Keratinocyte (primary cell): Measurements from ENCODE around the gene FNDC8. TPM values are rescaled to one million over a fixed set of nuclear protein-coding genes. Genes with fewer than 3 reads are reported as not detected.

ENCODE experiments used
- DNase-seq: peaks from one replicate; pipeline ENCODE4 v3.0.0-alpha.2; 2011; ENCODE audit warnings: low read depth, missing footprints, low spot score
- FAIRE-seq: peaks from 2 replicates; lab custom pipeline; 2011; peaks lifted over from hg19 to GRCh38; lab: Jason Lieb, UNC
- H2AFZ ChIP-seq: 2 replicates; pipeline ENCODE4 v1.6.0; 2012; ENCODE audit warnings: low read length, control low read depth, inconsistent platforms; ENCODE audit not compliant: control insufficient read depth
- H3K27ac ChIP-seq: 2 replicates; pipeline ENCODE4 v1.5.1; 2011; ENCODE audit warnings: low read length; ENCODE audit not compliant: control insufficient read depth, insufficient read depth
- H3K27me3 ChIP-seq: 3 replicates; pipeline ENCODE4 v1.6.0; 2011; ENCODE audit warnings: low read length; ENCODE audit not compliant: control insufficient read depth, insufficient read depth; ENCODE audit errors: extremely low read depth
- H3K36me3 ChIP-seq, 2 experiments: 2 replicates in 1 of 2; 3 replicates in 1 of 2; pipeline ENCODE4 v1.5.1; 2011; ENCODE audit warnings: low read length in 2 of 2, mild to moderate bottlenecking in 1 of 2; ENCODE audit not compliant: control insufficient read depth in 2 of 2, insufficient read depth in 2 of 2; ENCODE audit errors: extremely low read depth in 1 of 2
- H3K4me1 ChIP-seq: 3 replicates; pipeline ENCODE4 v1.5.1; 2011; ENCODE audit warnings: low read length; ENCODE audit not compliant: control insufficient read depth, insufficient read depth; ENCODE audit errors: extremely low read depth
- H3K4me2 ChIP-seq: 3 replicates; pipeline ENCODE4 v1.6.0; 2011; ENCODE audit warnings: low read depth, low read length; ENCODE audit not compliant: control insufficient read depth, insufficient read depth; ENCODE audit errors: extremely low read depth
- H3K4me3 ChIP-seq, 3 experiments: fragments of 200-600 bp in 1 of 3; sonication (generic) in 1 of 3; 2 replicates in 2 of 3; 3 replicates in 1 of 3; pipeline ENCODE4 v1.5.1; 2011 to 2016; ENCODE audit warnings: low read length in 3 of 3, mild to moderate bottlenecking in 3 of 3, control low read depth in 2 of 3, inconsistent platforms in 1 of 3, low read depth in 1 of 3, mixed read lengths in 1 of 3, mixed run types in 1 of 3, moderate library complexity in 1 of 3; ENCODE audit not compliant: control insufficient read depth in 2 of 3, insufficient read depth in 2 of 3; ENCODE audit errors: extremely low read depth in 1 of 3
- H3K79me2 ChIP-seq: 2 replicates; pipeline ENCODE4 v1.6.0; 2012; ENCODE audit warnings: low read length; ENCODE audit not compliant: control insufficient read depth, insufficient read depth
- H3K9ac ChIP-seq: 3 replicates; pipeline ENCODE4 v1.6.0; 2011; ENCODE audit warnings: low read length; ENCODE audit not compliant: control insufficient read depth, insufficient read depth; ENCODE audit errors: extremely low read depth
- H3K9me1 ChIP-seq: 3 replicates; pipeline ENCODE4 v1.6.0; 2011; ENCODE audit warnings: low read length; ENCODE audit not compliant: control insufficient read depth, insufficient read depth; ENCODE audit errors: extremely low read depth
- H3K9me3 ChIP-seq: 2 replicates; pipeline ENCODE4 v1.5.1; 2012; ENCODE audit warnings: low read depth, low read length; ENCODE audit not compliant: control insufficient read depth
- H4K20me1 ChIP-seq: 3 replicates; pipeline ENCODE4 v1.6.0; 2011; ENCODE audit warnings: low read length; ENCODE audit not compliant: control insufficient read depth, insufficient read depth; ENCODE audit errors: extremely low read depth
- EZH2 ChIP-seq: IDR thresholded peaks from one replicate; pipeline ENCODE4 v1.6.1; 2012; ENCODE audit warnings: inconsistent platforms, mild to moderate bottlenecking, low read length, moderate library complexity
- dilution Hi-C: fragments of 300-500 bp; cut with MboI; formaldehyde crosslinking; loops from one replicate; pipeline ENCODE4 v1.7.0; 2020; ENCODE audit warnings: low sequenced_read_pairs; ENCODE audit not compliant: extremely low pct_ligation_motif_present
- polyA plus RNA-seq, 5 experiments: library from polyadenylated mRNA; depleted of rRNA in 3 of 5; stranded (reverse) in 3 of 5; stranded (forward) in 1 of 5; unstranded in 1 of 5; fragments of >200 nt; gene quantifications; 1 replicate in 1 of 5; 2 replicates in 3 of 5; 3 replicates in 1 of 5; pipeline versions ENCODE4 v1.2.1 to v1.2.3, GENCODE V29; 2011 to 2012; ENCODE audit warnings: missing spikeins in 2 of 5, low read depth in 1 of 5, low replicate concordance in 1 of 5
- TF ChIP-seq, protein P1 (sequence below), 3 experiments: IDR thresholded peaks in 1 of 3; conservative IDR thresholded peaks in 1 of 3; optimal IDR thresholded peaks in 1 of 3; 2 replicates in 2 of 3; 3 replicates in 1 of 3; pipeline versions ENCODE3 to v1.5.1; 2011; ENCODE audit warnings: low read length in 3 of 3, mild to moderate bottlenecking in 3 of 3, moderate library complexity in 2 of 3, control low read depth in 1 of 3, inconsistent platforms in 1 of 3; ENCODE audit not compliant: insufficient read depth in 2 of 3; ENCODE audit errors: extremely low read depth in 1 of 3

Gene FNDC8
- polyA plus RNA-seq, 1 donor (not counting 4 experiments of a cell fraction or from before 2014, with no cell fraction given) = not detected

DNA sequence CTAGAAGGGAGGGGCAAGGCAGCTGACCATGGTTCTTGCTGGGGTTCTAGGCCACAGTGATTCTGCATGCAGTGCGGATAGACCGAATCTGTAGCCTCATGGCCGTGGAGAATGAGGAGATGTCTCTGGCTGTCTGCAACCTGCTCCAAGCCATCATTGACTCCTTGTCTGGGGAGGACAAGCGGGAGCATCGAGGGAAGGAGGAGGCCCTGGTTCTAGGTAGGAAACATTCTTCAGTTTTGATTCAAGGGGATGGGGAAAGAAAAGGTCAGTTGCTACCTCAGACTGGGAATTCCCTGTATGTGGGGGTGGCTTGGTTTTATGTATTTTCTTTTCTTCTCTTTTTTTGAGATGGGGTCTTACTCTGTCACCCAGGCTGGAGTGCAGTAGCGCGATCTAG, 33.8 kb downstream of the FNDC8 start:
- no peak overlapping the region for H3K9ac ChIP-seq
- no peaks in the 10 kb centered on the region for H4K20me1 ChIP-seq
- peaks cover 13% of the 10 kb centered on the region for H3K4me1 ChIP-seq
- no peaks in the 10 kb centered on the region for H3K36me3 ChIP-seq
- H3K9me3 ChIP-seq = no peaks in the 10 kb centered on the region
- DNase-seq (no peak), FAIRE-seq (no peak)
- H3K4me2 ChIP-seq = no peak overlapping the region
- no peaks in the 10 kb centered on the region for H3K9me1 ChIP-seq
- H3K27ac ChIP-seq = no peak overlapping the region
- TF ChIP-seq EZH2 = no peak
- TF ChIP-seq, protein P1, sequence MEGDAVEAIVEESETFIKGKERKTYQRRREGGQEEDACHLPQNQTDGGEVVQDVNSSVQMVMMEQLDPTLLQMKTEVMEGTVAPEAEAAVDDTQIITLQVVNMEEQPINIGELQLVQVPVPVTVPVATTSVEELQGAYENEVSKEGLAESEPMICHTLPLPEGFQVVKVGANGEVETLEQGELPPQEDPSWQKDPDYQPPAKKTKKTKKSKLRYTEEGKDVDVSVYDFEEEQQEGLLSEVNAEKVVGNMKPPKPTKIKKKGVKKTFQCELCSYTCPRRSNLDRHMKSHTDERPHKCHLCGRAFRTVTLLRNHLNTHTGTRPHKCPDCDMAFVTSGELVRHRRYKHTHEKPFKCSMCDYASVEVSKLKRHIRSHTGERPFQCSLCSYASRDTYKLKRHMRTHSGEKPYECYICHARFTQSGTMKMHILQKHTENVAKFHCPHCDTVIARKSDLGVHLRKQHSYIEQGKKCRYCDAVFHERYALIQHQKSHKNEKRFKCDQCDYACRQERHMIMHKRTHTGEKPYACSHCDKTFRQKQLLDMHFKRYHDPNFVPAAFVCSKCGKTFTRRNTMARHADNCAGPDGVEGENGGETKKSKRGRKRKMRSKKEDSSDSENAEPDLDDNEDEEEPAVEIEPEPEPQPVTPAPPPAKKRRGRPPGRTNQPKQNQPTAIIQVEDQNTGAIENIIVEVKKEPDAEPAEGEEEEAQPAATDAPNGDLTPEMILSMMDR (optimal IDR thresholded peaks at IDR 0.05 in 1 of 3, IDR thresholded peaks at IDR 0.05 in 1 of 3, conservative IDR thresholded peaks at IDR 0.05 in 1 of 3; ENCODE audit: extremely low read depth in 1 of 3, insufficient read depth in 2 of 3, low read length in 3 of 3) = no peak
- H3K79me2 ChIP-seq = no peaks in the 10 kb centered on the region
- dilution Hi-C loops = no loop called here
- no peak overlapping the region for H2AFZ ChIP-seq
- H3K4me3 ChIP-seq = no peak overlapping the region
- H3K27me3 ChIP-seq = no peaks in the 10 kb centered on the region

DNA sequence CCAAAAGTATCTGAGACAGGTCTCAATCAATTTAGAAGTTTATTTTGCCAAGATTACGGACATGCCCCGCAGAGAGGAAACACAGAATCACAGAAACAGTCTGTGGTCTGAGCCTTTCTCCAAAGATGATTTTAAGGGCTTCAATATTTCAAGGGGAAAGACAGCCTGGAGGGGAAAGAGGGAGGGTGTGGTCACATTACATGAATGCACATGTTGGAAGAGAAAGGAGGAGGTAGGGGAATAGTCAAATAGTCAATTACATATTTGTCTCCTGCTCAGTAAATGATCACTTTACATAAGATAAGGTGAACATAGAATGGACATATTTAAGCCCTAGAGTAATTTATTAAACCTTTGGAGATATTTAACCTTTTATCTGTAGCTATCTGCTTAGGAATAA, 38.5 kb downstream of the FNDC8 start:
- H3K9me1 ChIP-seq = no peaks in the 10 kb centered on the region
- dilution Hi-C loops = no loop called here
- peak overlapping the region; percentile 42 for H3K4me2 ChIP-seq
- no peaks in the 10 kb centered on the region for H3K27me3 ChIP-seq
- no peak for TF ChIP-seq EZH2
- TF ChIP-seq, protein P1 (optimal IDR thresholded peaks at IDR 0.05 in 1 of 3, IDR thresholded peaks at IDR 0.05 in 1 of 3, conservative IDR thresholded peaks at IDR 0.05 in 1 of 3; ENCODE audit: extremely low read depth in 1 of 3, insufficient read depth in 2 of 3, low read length in 3 of 3) = no peak
- no peaks in the 10 kb centered on the region for H3K9me3 ChIP-seq
- peak overlapping the region; percentile 23 for H2AFZ ChIP-seq
- H4K20me1 ChIP-seq = no peaks in the 10 kb centered on the region
- no peaks in the 10 kb centered on the region for H3K79me2 ChIP-seq
- no peak overlapping the region for H3K4me3 ChIP-seq
- no peaks in the 10 kb centered on the region for H3K36me3 ChIP-seq
- DNase-seq (no peak), FAIRE-seq (peak; percentile 77)
- H3K9ac ChIP-seq = no peak overlapping the region
- peaks cover 29% of the 10 kb centered on the region for H3K4me1 ChIP-seq
- peak overlapping the region; percentile 15 for H3K27ac ChIP-seq
